ENCODE results near the gene ACVR1. TPM values are rescaled to one million over a fixed set of nuclear protein-coding genes. Genes with fewer than 3 reads are reported as not detected.

ACVR1 gene
- total and polyA plus RNA-seq, 9 donors = 16.1 to 36.9 (median 30.4) TPM

GRCh38 chr2:157821519-157822131 lies 54.5 kb downstream of the ACVR1 start:
- Histone ChIP-seq H3K4me3 (ENCODE audit: low read length) (no peak overlapping the region), H3K27me3 (ENCODE audit: control insufficient read depth, insufficient read depth, low read length) (no peaks in the 10 kb centered on the region), H3K27ac (ENCODE audit: low read length) (peak overlapping the region; percentile 14), H3K9me3 (replicated peaks; ENCODE audit: control insufficient read depth, low read depth, low read length) (no peaks in the 10 kb centered on the region), H3K36me3 (ENCODE audit: control insufficient read depth, insufficient read depth, low read length) (peaks cover 26% of the 10 kb centered on the region), H3K4me1 (ENCODE audit: control insufficient read depth, insufficient read depth, low read length) (peaks cover 4% of the 10 kb centered on the region)
- DNase-seq = peak; percentile 74
- no CpG with 5 or more reads among the region's 1 CpG for WGBS (ENCODE audit: insufficient coverage)

GRCh38 chr2:157820193-157820592 lies 55.9 kb downstream of the ACVR1 start:
- peak; percentile 84 for DNase-seq
- Histone ChIP-seq H3K27ac (ENCODE audit: low read length) (no peak overlapping the region), H3K36me3 (ENCODE audit: control insufficient read depth, insufficient read depth, low read length) (peaks cover 19% of the 10 kb centered on the region), H3K9me3 (replicated peaks; ENCODE audit: control insufficient read depth, low read depth, low read length) (no peaks in the 10 kb centered on the region), H3K4me1 (ENCODE audit: control insufficient read depth, insufficient read depth, low read length) (peaks cover 2% of the 10 kb centered on the region), H3K4me3 (ENCODE audit: low read length) (no peak overlapping the region), H3K27me3 (ENCODE audit: control insufficient read depth, insufficient read depth, low read length) (no peaks in the 10 kb centered on the region)
- WGBS (ENCODE audit: insufficient coverage) = 70% methylated on average over 2 of the region's 3 CpGs

- H3K27ac ChIP-seq (ENCODE audit: low read length) = no peak overlapping the region
- H3K4me1 ChIP-seq (ENCODE audit: control insufficient read depth, insufficient read depth, low read length) = peaks cover 2% of the 10 kb centered on the region
- H3K9me3 ChIP-seq (replicated peaks; ENCODE audit: control insufficient read depth, low read depth, low read length) = no peaks in the 10 kb centered on the region
- peaks cover 19% of the 10 kb centered on the region for H3K36me3 ChIP-seq (ENCODE audit: control insufficient read depth, insufficient read depth, low read length)
- no peaks in the 10 kb centered on the region for H3K27me3 ChIP-seq (ENCODE audit: control insufficient read depth, insufficient read depth, low read length)
- no peak overlapping the region for H3K4me3 ChIP-seq (ENCODE audit: low read length)
- WGBS (ENCODE audit: insufficient coverage) = no CpG with 5 or more reads among the region's 5 CpGs
- peak; percentile 63 for DNase-seq
Observed at GRCh38 chr2:157819761-157820160, 56.4 kb downstream of the ACVR1 start.

GRCh38 chr2:157818227-157818626 lies 57.9 kb downstream of the ACVR1 start:
- peaks cover 21% of the 10 kb centered on the region for H3K36me3 ChIP-seq (ENCODE audit: control insufficient read depth, insufficient read depth, low read length)
- no peaks in the 10 kb centered on the region for H3K27me3 ChIP-seq (ENCODE audit: control insufficient read depth, insufficient read depth, low read length)
- peak; percentile 38 for DNase-seq
- no peak overlapping the region for H3K27ac ChIP-seq (ENCODE audit: low read length)
- no peak overlapping the region for H3K4me3 ChIP-seq (ENCODE audit: low read length)
- H3K4me1 ChIP-seq (ENCODE audit: control insufficient read depth, insufficient read depth, low read length) = peaks cover 2% of the 10 kb centered on the region
- 71% methylated on average over 7 of the region's 7 CpGs for whole genome bisulfite sequencing (ENCODE audit: insufficient coverage)
- no peaks in the 10 kb centered on the region for H3K9me3 ChIP-seq (replicated peaks; ENCODE audit: control insufficient read depth, low read depth, low read length)

- no CpG with 5 or more reads among the region's 1 CpG for WGBS (ENCODE audit: insufficient coverage)
- Histone ChIP-seq H3K36me3 (ENCODE audit: control insufficient read depth, insufficient read depth, low read length) (peaks cover 22% of the 10 kb centered on the region), H3K27me3 (ENCODE audit: control insufficient read depth, insufficient read depth, low read length) (no peaks in the 10 kb centered on the region), H3K27ac (ENCODE audit: low read length) (no peak overlapping the region), H3K4me1 (ENCODE audit: control insufficient read depth, insufficient read depth, low read length) (peaks cover 2% of the 10 kb centered on the region), H3K4me3 (ENCODE audit: low read length) (no peak overlapping the region), H3K9me3 (replicated peaks; ENCODE audit: control insufficient read depth, low read depth, low read length) (no peaks in the 10 kb centered on the region)
- DNase-seq = no peak
Observed at GRCh38 chr2:157815421-157815820, 60.7 kb downstream of the ACVR1 start.

- H3K9me3 ChIP-seq (replicated peaks; ENCODE audit: control insufficient read depth, low read depth, low read length) = no peaks in the 10 kb centered on the region
- peaks cover 4% of the 10 kb centered on the region for H3K4me1 ChIP-seq (ENCODE audit: control insufficient read depth, insufficient read depth, low read length)
- DNase-seq = no peak
- H3K27me3 ChIP-seq (ENCODE audit: control insufficient read depth, insufficient read depth, low read length) = no peaks in the 10 kb centered on the region
- no CpG with 5 or more reads among the region's 2 CpGs for WGBS (ENCODE audit: insufficient coverage)
- H3K36me3 ChIP-seq (ENCODE audit: control insufficient read depth, insufficient read depth, low read length) = peaks cover 22% of the 10 kb centered on the region
- H3K4me3 ChIP-seq (ENCODE audit: low read length) = no peak overlapping the region
- H3K27ac ChIP-seq (ENCODE audit: low read length) = peak overlapping the region; percentile 51
Observed at GRCh38 chr2:157813467-157813866, 62.7 kb downstream of the ACVR1 start.

GRCh38 chr2:157810037-157810436 lies 66.1 kb downstream of the ACVR1 start:
- no CpG with 5 or more reads among the region's 1 CpG for WGBS (ENCODE audit: insufficient coverage)
- DNase-seq = no peak
- Histone ChIP-seq H3K9me3 (replicated peaks; ENCODE audit: control insufficient read depth, low read depth, low read length) (no peaks in the 10 kb centered on the region), H3K4me1 (ENCODE audit: control insufficient read depth, insufficient read depth, low read length) (peaks cover 13% of the 10 kb centered on the region), H3K36me3 (ENCODE audit: control insufficient read depth, insufficient read depth, low read length) (peaks cover 5% of the 10 kb centered on the region), H3K27ac (ENCODE audit: low read length) (no peak overlapping the region), H3K27me3 (ENCODE audit: control insufficient read depth, insufficient read depth, low read length) (no peaks in the 10 kb centered on the region), H3K4me3 (ENCODE audit: low read length) (no peak overlapping the region)

- no peak overlapping the region for H3K4me3 ChIP-seq (ENCODE audit: low read length)
- DNase-seq = no peak
- H3K9me3 ChIP-seq (replicated peaks; ENCODE audit: control insufficient read depth, low read depth, low read length) = no peaks in the 10 kb centered on the region
- H3K36me3 ChIP-seq (ENCODE audit: control insufficient read depth, insufficient read depth, low read length) = peaks cover 5% of the 10 kb centered on the region
- H3K27me3 ChIP-seq (ENCODE audit: control insufficient read depth, insufficient read depth, low read length) = no peaks in the 10 kb centered on the region
- peaks cover 13% of the 10 kb centered on the region for H3K4me1 ChIP-seq (ENCODE audit: control insufficient read depth, insufficient read depth, low read length)
- H3K27ac ChIP-seq (ENCODE audit: low read length) = no peak overlapping the region
- WGBS (ENCODE audit: insufficient coverage) = no CpG with 5 or more reads among the region's 4 CpGs
Observed at GRCh38 chr2:157809212-157809611, 66.9 kb downstream of the ACVR1 start.

GRCh38 chr2:157808421-157808820 lies 67.7 kb downstream of the ACVR1 start:
- DNase-seq = peak; percentile 36
- no peaks in the 10 kb centered on the region for H3K27me3 ChIP-seq (ENCODE audit: control insufficient read depth, insufficient read depth, low read length)
- H3K4me3 ChIP-seq (ENCODE audit: low read length) = no peak overlapping the region
- H3K9me3 ChIP-seq (replicated peaks; ENCODE audit: control insufficient read depth, low read depth, low read length) = no peaks in the 10 kb centered on the region
- 81% methylated on average over 2 of the region's 3 CpGs for WGBS (ENCODE audit: insufficient coverage)
- H3K36me3 ChIP-seq (ENCODE audit: control insufficient read depth, insufficient read depth, low read length) = peaks cover 5% of the 10 kb centered on the region
- peaks cover 13% of the 10 kb centered on the region for H3K4me1 ChIP-seq (ENCODE audit: control insufficient read depth, insufficient read depth, low read length)
- peak overlapping the region; percentile 7 for H3K27ac ChIP-seq (ENCODE audit: low read length)

GRCh38 chr2:157806426-157807077 lies 69.6 kb downstream of the ACVR1 start:
- no peak overlapping the region for H3K4me3 ChIP-seq (ENCODE audit: low read length)
- H3K27ac ChIP-seq (ENCODE audit: low read length) = no peak overlapping the region
- no peak for DNase-seq
- H3K9me3 ChIP-seq (replicated peaks; ENCODE audit: control insufficient read depth, low read depth, low read length) = no peaks in the 10 kb centered on the region
- H3K36me3 ChIP-seq (ENCODE audit: control insufficient read depth, insufficient read depth, low read length) = peaks cover 3% of the 10 kb centered on the region
- H3K27me3 ChIP-seq (ENCODE audit: control insufficient read depth, insufficient read depth, low read length) = no peaks in the 10 kb centered on the region
- WGBS (ENCODE audit: insufficient coverage) = no CpG with 5 or more reads among the region's 7 CpGs
- H3K4me1 ChIP-seq (ENCODE audit: control insufficient read depth, insufficient read depth, low read length) = peaks cover 13% of the 10 kb centered on the region
